K562 (cell line): Measurements from ENCODE around the gene GGA2. TPM values are rescaled to one million over a fixed set of nuclear protein-coding genes. Genes with fewer than 3 reads are reported as not detected.

ENCODE experiments used
- ATF3 ChIP-seq, 2 experiments: fragments of 450-650 bp in 1 of 2; sonication (generic) in 1 of 2; formaldehyde crosslinking in 1 of 2; IDR thresholded peaks in 1 of 2; conservative IDR thresholded peaks in 1 of 2; 2 replicates each; pipeline versions ENCODE4 v1.6.1 to v1.8.1; 2016 to 2023; ENCODE audit warnings: mild to moderate bottlenecking in 2 of 2, moderate library complexity in 2 of 2, inconsistent platforms in 1 of 2, missing genetic modification reagents in 1 of 2
- EP400 ChIP-seq: fragments of 450-650 bp; IDR thresholded peaks from 2 replicates; pipeline ENCODE4 v1.6.1; 2017; ENCODE audit warnings: antibody characterized with exemption, mild to moderate bottlenecking, moderate library complexity
- ETV6 ChIP-seq, 3 experiments: fragments of 150-350 bp in 1 of 3; sonication (generic) in 1 of 3; formaldehyde crosslinking in 1 of 3; IDR thresholded peaks; 2 replicates each; pipeline versions ENCODE4 v1.6.1 to v1.8.0; 2014 to 2022; ENCODE audit warnings: borderline replicate concordance in 2 of 3, low read depth in 2 of 3, antibody characterized with exemption in 1 of 3, low read length in 1 of 3, mild to moderate bottlenecking in 1 of 3, missing genetic modification reagents in 1 of 3
- KDM1A ChIP-seq, 2 experiments: fragments of 450-650 bp; IDR thresholded peaks; 2 replicates each; pipeline ENCODE4 v1.6.1; 2016; ENCODE audit warnings: mild to moderate bottlenecking in 2 of 2
- RREB1 ChIP-seq: fragments of 250-450 bp; sonication (Bioruptor Pico); IDR thresholded peaks from 2 replicates; pipeline ENCODE4 v1.4.0; 2020
- SIX5 ChIP-seq, 2 experiments: IDR thresholded peaks; 2 replicates each; pipeline ENCODE4 v1.6.1; 2011; ENCODE audit warnings: low read length in 2 of 2, borderline replicate concordance in 1 of 2, low read depth in 1 of 2, mild to moderate bottlenecking in 1 of 2, moderate library complexity in 1 of 2; ENCODE audit not compliant: insufficient read depth in 1 of 2
- ZBTB40 ChIP-seq, 2 experiments: fragments of 450-650 bp in 1 of 2; sonication (generic) in 1 of 2; formaldehyde crosslinking in 1 of 2; IDR thresholded peaks; 2 replicates each; pipeline versions ENCODE4 v1.7.1 to v1.9.0; 2016 to 2022; ENCODE audit warnings: inconsistent platforms in 1 of 2, mild to moderate bottlenecking in 1 of 2, missing genetic modification reagents in 1 of 2
- polyA plus RNA-seq, 8 experiments: library from polyadenylated mRNA; depleted of rRNA in 4 of 8; stranded (reverse) in 5 of 8; unstranded in 3 of 8; fragments of >200 nt; fragmentation: Nextera tagmentation in 2 of 8; fragmentation: Illumina TruSeq in 1 of 8; extraction: Ambion mirVana in 2 of 8; extraction: Trizol in 1 of 8; gene quantifications; 2 replicates each; pipeline versions ENCODE4 v1.2.1 to v1.2.3, GENCODE V29; 2011 to 2014; ENCODE audit warnings: inconsistent platforms in 1 of 8, missing spikeins in 1 of 8
- total RNA-seq, 7 experiments: library from RNA; depleted of rRNA in 6 of 7; stranded (reverse); fragments of >200 nt in 6 of 7; fragmentation: Illumina TruSeq in 2 of 7; extraction: Trizol in 2 of 7; gene quantifications; 2 replicates each; pipeline versions ENCODE4 v1.2.1 to v1.2.3, GENCODE V29; 2011 to 2021; ENCODE audit warnings: low replicate concordance in 1 of 7

The GGA2 gene
- total and polyA plus RNA-seq, 9 of the 15 experiments (the other 6 are each of a cell fraction or from before 2014, with no cell fraction given): 11.9 to 133 (median 66.3) TPM

GRCh38 chr16:23557779-23558702 lies 47.7 kb upstream of the GGA2 start (continued):
- no peak for TF ChIP-seq KDM1A (IDR thresholded peaks at IDR 0.05)
- TF ChIP-seq ZBTB40 (IDR thresholded peaks at IDR 0.05): peak; percentile 27; the same call in 1 of the 2 replicates
- no peak for TF ChIP-seq ZBTB40 (CRISPR knock-in tag; IDR thresholded peaks at IDR 0.05)
- no peak for TF ChIP-seq EP400
- TF ChIP-seq SIX5 (IDR thresholded peaks at IDR 0.05; ENCODE audit: borderline replicate concordance in 1 of 2, insufficient read depth in 1 of 2, low read depth in 1 of 2, low read length in 2 of 2): no peak
- no peak for TF ChIP-seq ETV6 (IDR thresholded peaks at IDR 0.05; ENCODE audit: borderline replicate concordance in 1 of 2, low read depth in 2 of 2, low read length in 1 of 2)
- 0 out of 2 replicates have a peak, but pooled peaks have one; percentile 53 for TF ChIP-seq ETV6 (CRISPR knock-in tag; IDR thresholded peaks at IDR 0.05; ENCODE audit: borderline replicate concordance)
- no peak for TF ChIP-seq ATF3 (IDR thresholded peaks at IDR 0.05)
- no peak for TF ChIP-seq ATF3 (CRISPR knock-in tag; conservative IDR thresholded peaks at IDR 0.05)
- TF ChIP-seq RREB1 (CRISPR knock-in tag): no peak
